ENCODE results near the gene FOXP1.

FOXP1 gene

GRCh38 chr3:71591101-71591500 lies 7.6 kb upstream of the FOXP1 start:
- Histone ChIP-seq H2AFZ (ENCODE audit: low read depth, low read length) (no peak overlapping the region), H3K27ac (ENCODE audit: low read length) (no peak overlapping the region), H3K4me2 (ENCODE audit: low read length) (no peak overlapping the region), H3K36me3 (replicated peaks; ENCODE audit: low read depth, low read length) (no peaks in the 10 kb centered on the region), H4K20me1 (ENCODE audit: insufficient read depth, low read length) (no peaks in the 10 kb centered on the region), H3K4me3 (ENCODE audit: low read length) (no peak overlapping the region), H3K79me2 (ENCODE audit: low read length) (no peaks in the 10 kb centered on the region), H3K9me3 (ENCODE audit: insufficient read depth, low read length) (peaks cover under 1% of the 10 kb centered on the region; the same call in 1 of the 2 replicates), H3K27me3 (ENCODE audit: low read depth, low read length) (peaks cover 4% of the 10 kb centered on the region; the same call in 1 of the 2 replicates), H3K9ac (ENCODE audit: low read length) (no peak overlapping the region), H3K4me1 (ENCODE audit: low read length) (peaks cover 7% of the 10 kb centered on the region; the same call in 1 of the 2 replicates)
- TF ChIP-seq CTCF (IDR thresholded peaks at IDR 0.05; ENCODE audit: low read depth, low read length): no peak
- no peak for TF ChIP-seq EZH2phosphoT487 (IDR thresholded peaks at IDR 0.05; ENCODE audit: low read depth)

- H3K4me1 ChIP-seq (ENCODE audit: low read length): peaks cover 15% of the 10 kb centered on the region
- no peaks in the 10 kb centered on the region for H3K9me3 ChIP-seq (ENCODE audit: insufficient read depth, low read length)
- TF ChIP-seq CTCF (IDR thresholded peaks at IDR 0.05; ENCODE audit: low read depth, low read length) (no peak), EZH2phosphoT487 (IDR thresholded peaks at IDR 0.05; ENCODE audit: low read depth) (no peak)
- no peak overlapping the region for H3K4me2 ChIP-seq (ENCODE audit: low read length)
- H4K20me1 ChIP-seq (ENCODE audit: insufficient read depth, low read length): no peaks in the 10 kb centered on the region
- H2AFZ ChIP-seq (ENCODE audit: low read depth, low read length): no peak overlapping the region
- H3K9ac ChIP-seq (ENCODE audit: low read length): no peak overlapping the region
- no peak overlapping the region for H3K4me3 ChIP-seq (ENCODE audit: low read length)
- no peaks in the 10 kb centered on the region for H3K79me2 ChIP-seq (ENCODE audit: low read length)
- no peak overlapping the region for H3K27ac ChIP-seq (ENCODE audit: low read length)
- peaks cover 7% of the 10 kb centered on the region for H3K27me3 ChIP-seq (ENCODE audit: low read depth, low read length)
- H3K36me3 ChIP-seq (replicated peaks; ENCODE audit: low read depth, low read length): no peaks in the 10 kb centered on the region
These were observed 5.6 kb upstream of the FOXP1 start for GRCh38 chr3:71589132-71589531.

GRCh38 chr3:71587958-71588357 lies 4.4 kb upstream of the FOXP1 start:
- no peak for TF ChIP-seq CTCF (IDR thresholded peaks at IDR 0.05; ENCODE audit: low read depth, low read length)
- no peak for TF ChIP-seq EZH2phosphoT487 (IDR thresholded peaks at IDR 0.05; ENCODE audit: low read depth)
- peaks cover 7% of the 10 kb centered on the region for H3K27me3 ChIP-seq (ENCODE audit: low read depth, low read length)
- H3K9ac ChIP-seq (ENCODE audit: low read length): no peak overlapping the region
- peaks cover 15% of the 10 kb centered on the region for H3K4me1 ChIP-seq (ENCODE audit: low read length)
- no peaks in the 10 kb centered on the region for H3K9me3 ChIP-seq (ENCODE audit: insufficient read depth, low read length)
- H3K4me3 ChIP-seq (ENCODE audit: low read length): no peak overlapping the region
- H2AFZ ChIP-seq (ENCODE audit: low read depth, low read length): no peak overlapping the region
- H4K20me1 ChIP-seq (ENCODE audit: insufficient read depth, low read length): no peaks in the 10 kb centered on the region
- no peaks in the 10 kb centered on the region for H3K36me3 ChIP-seq (replicated peaks; ENCODE audit: low read depth, low read length)
- no peak overlapping the region for H3K4me2 ChIP-seq (ENCODE audit: low read length)
- no peak overlapping the region for H3K27ac ChIP-seq (ENCODE audit: low read length)
- no peaks in the 10 kb centered on the region for H3K79me2 ChIP-seq (ENCODE audit: low read length)

- Histone ChIP-seq H3K9me3 (ENCODE audit: insufficient read depth, low read length) (no peaks in the 10 kb centered on the region), H3K4me1 (ENCODE audit: low read length) (peaks cover 15% of the 10 kb centered on the region), H3K36me3 (replicated peaks; ENCODE audit: low read depth, low read length) (no peaks in the 10 kb centered on the region), H4K20me1 (ENCODE audit: insufficient read depth, low read length) (no peaks in the 10 kb centered on the region), H3K27ac (ENCODE audit: low read length) (no peak overlapping the region), H3K4me3 (ENCODE audit: low read length) (no peak overlapping the region), H3K27me3 (ENCODE audit: low read depth, low read length) (peaks cover 14% of the 10 kb centered on the region), H3K9ac (ENCODE audit: low read length) (no peak overlapping the region), H2AFZ (ENCODE audit: low read depth, low read length) (no peak overlapping the region), H3K79me2 (ENCODE audit: low read length) (no peaks in the 10 kb centered on the region), H3K4me2 (ENCODE audit: low read length) (no peak overlapping the region)
- no peak for TF ChIP-seq EZH2phosphoT487 (IDR thresholded peaks at IDR 0.05; ENCODE audit: low read depth)
- TF ChIP-seq CTCF (IDR thresholded peaks at IDR 0.05; ENCODE audit: low read depth, low read length): no peak
These were observed 3.3 kb upstream of the FOXP1 start for GRCh38 chr3:71586810-71587242.

Measured in OCI-LY3 (cell line).